Thoracic aorta (tissue), 2 donors: ENCODE measurements around the gene PPP6C. TPM values are rescaled to one million over a fixed set of nuclear protein-coding genes. Genes with fewer than 3 reads are reported as not detected.
"Not testable (repeated sequence)": the region's sequence is repeated elsewhere in the genome, so short reads cannot be mapped to it uniquely, and the experiment has no call there.

Experiments
- ATAC-seq: fragments of 150-250 bp; one replicate; pipeline ENCODE4 v1.8.0; 2017; ENCODE audit warnings: low read depth; ENCODE audit not compliant: insufficient number of reproducible peaks, low FRiP score
- DNase-seq: peaks from one replicate; pipeline ENCODE4 v3.0.0-alpha.2; 2020; ENCODE audit warnings: low spot score
- H3K27ac ChIP-seq, 2 donors: fragments of 200-600 bp; sonication (generic); 1 replicate in 1 of 2; 2 replicates in 1 of 2; pipeline ENCODE4 v1.5.1; 2016; ENCODE audit warnings: mild to moderate bottlenecking in 2 of 2, moderate library complexity in 2 of 2
- H3K27me3 ChIP-seq: fragments of 200-600 bp; sonication (generic); replicated peaks from 2 replicates; pipeline ENCODE4 v1.6.0; 2016; ENCODE audit warnings: mild to moderate bottlenecking; ENCODE audit not compliant: insufficient read depth
- H3K36me3 ChIP-seq: fragments of 200-600 bp; sonication (generic); one replicate; pipeline ENCODE4 v1.5.1; 2016
- H3K4me1 ChIP-seq, 2 donors: fragments of 200-600 bp; sonication (generic); 1 replicate in 1 of 2; 2 replicates in 1 of 2; pipeline versions ENCODE4 v1.5.1 to v1.6.0; 2016; ENCODE audit warnings: low read depth in 2 of 2, mild to moderate bottlenecking in 1 of 2; ENCODE audit not compliant: control insufficient read depth in 1 of 2
- H3K4me3 ChIP-seq: fragments of 200-600 bp; sonication (generic); 2 replicates; pipeline ENCODE4 v1.5.1; 2016; ENCODE audit warnings: mild to moderate bottlenecking
- H3K9me3 ChIP-seq: fragments of 200-600 bp; sonication (generic); 2 replicates; pipeline ENCODE4 v1.5.1; 2016
- CTCF ChIP-seq: fragments of 200-600 bp; sonication (generic); IDR thresholded peaks from one replicate; pipeline ENCODE4 v1.5.1; 2019; ENCODE audit warnings: antibody characterized with exemption
- total RNA-seq, 2 donors: library from RNA; depleted of rRNA; stranded (reverse); fragments of >200 nt; gene quantifications; one replicate each; pipeline versions ENCODE4 v1.1.0 to v1.2.3, GENCODE V29; 2016

Gene PPP6C
- total RNA-seq, 2 donors from 2014 or later = 33.9 to 34.9 TPM

DNA sequence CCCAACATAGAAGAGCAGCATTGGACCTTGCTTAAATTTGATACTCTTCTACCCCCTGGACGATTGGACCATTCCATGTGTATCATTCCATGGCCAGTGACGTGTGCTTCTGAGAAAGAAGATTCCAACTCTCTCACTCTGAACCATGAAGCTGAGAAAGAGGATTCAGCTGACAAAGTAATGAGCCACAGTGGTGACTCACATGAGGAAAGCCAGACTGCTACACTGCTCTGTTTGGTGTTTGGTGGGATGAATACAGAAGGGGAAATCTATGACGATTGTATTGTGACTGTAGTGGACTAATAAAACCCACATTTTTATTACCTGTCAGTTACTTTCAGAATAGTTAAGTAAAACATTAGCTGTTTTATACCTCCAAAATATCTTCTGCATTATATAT lies 44.1 kb upstream of the PPP6C start:
- Histone ChIP-seq H3K36me3 (peaks cover 38% of the 10 kb centered on the region), H3K27ac (no peak overlapping the region), H3K4me3 (no peak overlapping the region), H3K27me3 (no peaks in the 10 kb centered on the region), H3K9me3 (no peaks in the 10 kb centered on the region), H3K4me1 (peaks cover 30 to 40% of the 10 kb centered on the region in 2 donors)
- DNase-seq = no peak
- ATAC-seq = no peak
- TF ChIP-seq CTCF = no peak

- Histone ChIP-seq H3K27me3 (no peaks in the 10 kb centered on the region), H3K36me3 (peaks cover 18% of the 10 kb centered on the region), H3K27ac (no peak overlapping the region), H3K9me3 (no peaks in the 10 kb centered on the region), H3K4me1 (no peaks in the 10 kb centered on the region), H3K4me3 (no peak overlapping the region)
- TF ChIP-seq CTCF = no peak
- ATAC-seq (no peak), DNase-seq (no peak)
Measured at GRCh38 chr9:125227761-125228160, 38.2 kb upstream of the PPP6C start.

- DNase-seq, H3K27me3 ChIP-seq, ATAC-seq, H3K4me3 ChIP-seq, H3K27ac ChIP-seq, H3K4me1 ChIP-seq, H3K9me3 ChIP-seq: not testable (repeated sequence)
- peaks cover 20% of the 10 kb centered on the region for H3K36me3 ChIP-seq
Measured at GRCh38 chr9:125224858-125225257, 35.3 kb upstream of the PPP6C start.

DNA sequence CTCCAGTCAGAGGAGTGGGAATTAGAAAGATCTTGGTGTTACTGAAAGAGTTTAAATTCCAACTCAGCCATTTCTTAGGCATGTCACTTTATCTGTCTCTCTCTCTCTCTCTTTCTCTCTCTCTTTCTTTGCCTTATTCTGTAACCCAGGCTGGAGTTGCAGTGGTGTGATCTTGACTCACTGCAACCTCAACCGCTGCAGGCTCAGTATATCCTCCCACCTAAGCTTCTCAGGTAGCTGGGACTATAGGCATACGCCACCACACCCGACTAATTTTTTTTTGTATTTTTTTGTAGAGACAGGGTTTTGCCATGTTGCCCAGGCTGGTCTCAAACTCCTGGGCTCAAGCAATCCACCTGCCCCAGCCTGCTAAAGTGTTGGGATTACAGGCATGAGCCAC lies 29.0 kb upstream of the PPP6C start:
- Histone ChIP-seq H3K4me3 (no peak overlapping the region), H3K27ac (no peak overlapping the region), H3K4me1 (no peaks in the 10 kb centered on the region), H3K9me3 (no peaks in the 10 kb centered on the region), H3K36me3 (peaks cover 17% of the 10 kb centered on the region), H3K27me3 (no peaks in the 10 kb centered on the region)
- no peak for ATAC-seq
- no peak for DNase-seq
- TF ChIP-seq CTCF = no peak

DNA sequence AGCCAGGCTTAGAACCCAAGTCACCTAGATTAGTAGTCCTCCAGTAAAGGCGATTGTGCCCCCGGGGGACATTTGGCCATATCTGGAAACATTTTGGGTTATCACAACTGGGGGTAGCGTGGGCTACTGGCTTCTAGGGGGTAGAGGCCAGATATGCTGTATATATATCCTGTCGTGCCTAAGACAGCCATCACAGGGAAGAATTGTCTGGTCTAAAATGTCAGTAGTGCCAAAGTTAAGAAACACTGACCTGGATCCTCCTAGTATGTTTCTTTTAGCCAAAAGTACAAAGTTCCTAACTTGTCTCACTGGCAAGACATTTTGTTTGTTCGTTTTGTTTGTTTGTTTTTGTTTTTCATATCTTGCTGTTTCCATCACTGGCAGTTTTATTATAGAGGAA lies 24.6 kb upstream of the PPP6C start:
- Histone ChIP-seq H3K27me3 (no peaks in the 10 kb centered on the region), H3K9me3 (no peaks in the 10 kb centered on the region), H3K4me1 (no peaks in the 10 kb centered on the region), H3K4me3 (no peak overlapping the region), H3K36me3 (peaks cover 32% of the 10 kb centered on the region), H3K27ac (no peak overlapping the region)
- no peak for TF ChIP-seq CTCF
- no peak for DNase-seq
- no peak for ATAC-seq

DNA sequence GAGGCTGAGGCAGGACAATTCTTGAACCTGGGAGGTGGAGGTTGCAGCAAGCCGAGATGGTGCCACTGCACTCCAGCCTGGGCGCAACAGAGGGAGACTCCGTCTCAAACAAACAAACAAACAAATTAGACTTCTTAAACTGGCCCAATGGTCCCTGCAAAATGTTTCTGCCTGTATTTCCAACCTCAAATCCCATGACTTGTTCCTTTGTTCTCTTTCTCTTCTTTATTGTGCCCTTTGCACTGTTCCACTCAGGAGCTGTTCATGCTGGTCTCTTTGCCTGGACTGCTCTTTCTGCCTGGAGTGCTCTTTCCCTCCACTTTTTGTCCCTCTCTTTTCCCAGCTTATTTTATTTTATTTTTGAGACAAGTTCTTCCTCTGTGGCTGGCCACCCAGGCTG lies 14.9 kb upstream of the PPP6C start:
- Histone ChIP-seq H3K27me3 (no peaks in the 10 kb centered on the region), H3K4me3 (no peak overlapping the region), H3K27ac (no peak overlapping the region), H3K36me3 (peaks cover 22% of the 10 kb centered on the region), H3K4me1 (peaks cover 5 to 8% of the 10 kb centered on the region in 2 donors), H3K9me3 (no peaks in the 10 kb centered on the region)
- ATAC-seq = no peak
- TF ChIP-seq CTCF = no peak
- DNase-seq = no peak
